HG03060 (cell line): ENCODE data around the gene PPARD.
"Not testable (repeated sequence)": the region's sequence is repeated elsewhere in the genome, so short reads cannot be mapped to it uniquely, and the experiment has no call there.

Experiments
- ATAC-seq: cut with Tn5 transposase; IDR thresholded peaks from one replicate; pipeline ENCODE4 v1.9.1; 2021; ENCODE audit warnings: low read depth, moderate number of reproducible peaks; ENCODE audit not compliant: unreplicated experiment

PPARD gene

GRCh38 chr6:35376281-35376680 is 33.9 kb downstream of the PPARD start:
- no peak for ATAC-seq

- no peak for ATAC-seq
Measured at GRCh38 chr6:35377002-35377401, 34.6 kb downstream of the PPARD start.

DNA sequence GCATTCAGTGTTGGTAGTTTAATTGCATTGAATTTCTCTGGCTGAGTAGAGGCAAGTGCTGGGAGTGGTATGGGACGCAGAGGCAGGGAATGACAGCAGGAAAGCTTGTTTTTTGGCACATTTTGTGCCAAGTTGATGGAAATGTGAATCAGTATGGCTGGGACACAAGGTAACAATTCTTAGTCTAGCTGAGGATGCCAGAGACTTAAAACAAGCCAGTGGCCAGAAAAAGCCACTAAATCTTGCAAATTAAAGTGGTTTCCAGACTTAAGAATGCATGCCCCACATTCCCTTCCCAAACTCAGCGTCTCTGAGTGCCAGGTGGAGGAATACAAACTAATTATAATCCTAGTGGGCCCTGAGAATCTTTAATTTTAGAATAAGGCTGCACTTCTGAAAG is 35.9 kb downstream of the PPARD start:
- ATAC-seq, result no peak

GRCh38 chr6:35381132-35381531 is 38.8 kb downstream of the PPARD start:
- no peak for ATAC-seq

GRCh38 chr6:35382015-35382414 is 39.7 kb downstream of the PPARD start:
- no peak for ATAC-seq

- no peak for ATAC-seq
Measured at GRCh38 chr6:35385457-35386202, 43.3 kb downstream of the PPARD start.

DNA sequence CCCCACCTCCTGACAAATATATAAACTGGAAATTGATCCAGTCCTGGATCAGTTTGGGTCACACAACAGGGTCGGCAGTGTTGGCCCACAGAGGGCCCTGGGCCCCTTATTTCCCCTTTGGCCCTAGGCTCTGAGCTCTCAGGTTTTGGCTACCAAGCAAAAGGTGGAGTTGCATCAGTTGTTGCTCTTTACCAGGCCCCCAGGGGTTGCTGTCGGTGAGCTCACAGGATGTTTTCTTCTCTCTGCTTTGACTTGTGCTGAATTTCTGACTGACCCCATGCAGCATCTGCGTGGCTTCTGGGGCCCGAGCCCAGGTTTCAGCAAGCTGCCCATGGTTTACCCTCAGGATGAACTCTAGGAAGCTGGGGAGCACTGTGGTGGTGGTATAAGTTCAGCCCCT is 44.6 kb downstream of the PPARD start:
- ATAC-seq, result no peak

DNA sequence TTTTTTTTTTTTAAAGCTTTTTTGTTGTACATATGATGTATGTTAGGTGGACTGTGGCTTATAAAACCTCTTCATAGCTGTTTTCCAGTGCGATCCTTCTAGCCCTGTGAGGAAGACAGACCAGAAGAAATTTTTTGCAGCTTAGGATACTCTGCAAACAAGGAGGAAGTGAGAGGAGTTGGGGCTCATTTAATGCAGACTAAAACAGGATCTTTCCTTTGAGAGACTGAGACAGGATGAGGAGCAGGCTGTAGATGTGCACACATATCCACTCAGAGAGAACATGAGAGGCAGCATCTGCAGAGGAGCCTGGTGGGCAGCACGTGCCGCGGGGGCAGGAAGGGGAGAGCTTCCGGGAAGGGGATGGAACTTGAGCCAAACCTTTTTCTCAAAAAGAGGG is 45.7 kb downstream of the PPARD start:
- no peak for ATAC-seq

- no peak for ATAC-seq
Measured at GRCh38 chr6:35388772-35389352, 46.5 kb downstream of the PPARD start.

GRCh38 chr6:35389386-35389785 is 47.0 kb downstream of the PPARD start:
- ATAC-seq, result not testable (repeated sequence)

DNA sequence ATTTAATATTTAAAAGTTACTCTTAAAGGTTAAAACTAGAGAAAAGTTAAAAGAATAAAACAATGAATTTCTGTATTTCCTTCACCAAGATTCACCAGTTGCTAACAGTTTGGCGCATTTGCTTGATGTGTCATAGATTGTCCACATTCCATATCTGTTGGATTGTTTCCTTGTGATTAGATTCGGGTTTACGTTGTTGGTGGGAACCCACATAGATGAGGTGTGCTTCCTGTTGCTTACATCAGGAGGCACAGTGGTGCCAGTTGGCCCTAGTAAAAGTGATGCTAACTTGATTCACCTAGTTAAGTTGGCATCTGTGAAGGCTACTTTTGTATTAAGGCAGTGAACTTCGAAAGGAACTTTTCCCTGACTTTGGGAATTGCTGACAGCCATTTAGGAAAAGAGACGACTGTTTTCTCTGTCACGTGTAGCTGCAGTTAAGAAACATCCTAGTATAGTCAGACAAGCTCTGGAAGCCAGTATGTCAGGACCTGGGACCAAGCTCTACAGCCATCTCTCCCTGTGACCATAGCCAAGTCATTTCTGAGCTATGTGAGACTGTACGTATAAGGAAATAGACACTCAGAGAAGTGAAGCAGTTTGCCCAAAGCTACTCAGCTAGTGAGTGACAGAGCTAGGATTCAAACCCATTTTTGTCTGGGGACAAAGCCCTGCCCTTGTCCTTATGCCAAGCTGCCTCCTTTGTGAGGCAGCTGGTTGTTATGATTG is 49.0 kb downstream of the PPARD start:
- no peak for ATAC-seq

DNA sequence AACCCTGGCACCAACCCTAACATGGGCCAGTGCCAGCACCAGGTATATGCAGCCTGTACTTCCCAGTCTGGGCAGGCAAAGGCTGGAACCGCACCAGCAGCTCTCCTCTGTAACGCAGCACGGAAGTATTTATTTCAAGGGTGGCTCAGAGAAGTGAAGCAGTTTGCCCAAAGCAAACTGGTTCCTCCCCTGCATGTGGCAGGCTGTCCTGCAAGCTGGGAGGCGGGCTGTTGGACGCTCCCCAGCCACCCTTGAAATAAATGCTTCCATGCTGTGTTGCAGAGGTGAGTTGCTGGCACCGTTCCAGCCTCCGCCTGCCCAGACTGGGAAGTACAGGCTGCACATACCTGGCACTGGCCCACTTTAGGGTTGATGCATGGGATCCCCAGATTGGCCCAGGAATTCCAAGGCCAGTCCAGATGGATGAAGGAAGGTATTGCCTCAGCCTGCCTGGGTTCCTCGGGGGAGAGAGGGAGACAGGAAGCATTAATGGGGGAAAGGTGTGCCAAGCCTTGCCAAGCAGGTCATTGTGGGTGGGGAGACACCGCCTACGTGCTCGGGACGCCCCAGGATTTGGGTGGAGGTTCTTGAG is 49.8 kb downstream of the PPARD start:
- no peak for ATAC-seq

- no peak for ATAC-seq
Measured at GRCh38 chr6:35392773-35393672, 50.7 kb downstream of the PPARD start.

GRCh38 chr6:35396991-35397390 is 54.6 kb downstream of the PPARD start:
- ATAC-seq, result no peak

GRCh38 chr6:35397806-35398418 is 55.6 kb downstream of the PPARD start:
- no peak for ATAC-seq

- no peak for ATAC-seq
Measured at GRCh38 chr6:35398526-35398925, 56.2 kb downstream of the PPARD start.

- no peak for ATAC-seq
Measured at GRCh38 chr6:35400111-35400510, 57.8 kb downstream of the PPARD start.

DNA sequence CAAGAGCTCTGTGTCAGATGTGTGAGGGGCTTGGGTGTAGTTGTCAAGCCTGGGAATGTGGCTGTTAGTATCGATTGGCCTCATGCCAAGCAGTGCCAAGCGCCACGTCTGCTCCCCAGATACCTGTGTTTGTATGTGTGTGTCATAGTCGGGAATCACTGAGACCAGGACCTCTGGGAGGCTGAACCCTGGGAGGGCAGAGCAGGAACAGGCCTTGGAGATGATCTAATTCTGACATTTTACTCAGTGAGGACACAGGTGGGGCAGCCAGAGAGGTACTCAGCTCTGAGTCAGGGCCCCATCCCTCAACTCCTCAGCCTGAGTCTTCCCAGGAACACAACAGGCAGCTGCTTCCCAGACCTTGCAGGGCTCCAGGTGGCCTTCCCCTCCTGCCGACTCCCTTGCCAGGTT is 58.5 kb downstream of the PPARD start:
- no peak for ATAC-seq

GRCh38 chr6:35401514-35401913 is 59.2 kb downstream of the PPARD start:
- no peak for ATAC-seq
